NCI-H1694 treated with DMSO at 0.1 percent for 48 hours (cell line): ENCODE results near the gene CAMTA1.
A peak's percentile ranks its signal among the peaks of the same experiment; 100 is the strongest.

Source experiments
- DNase-seq: peaks from one replicate; lab custom pipeline; 2025; lab: John Stamatoyannopoulos, UW

The CAMTA1 gene

GRCh38 chr1:7040969-7041695, 255.9 kb downstream of the CAMTA1 start:
- no peak for DNase-seq

GRCh38 chr1:7042322-7043190, 257.3 kb downstream of the CAMTA1 start:
- peak; percentile 24 for DNase-seq

DNA sequence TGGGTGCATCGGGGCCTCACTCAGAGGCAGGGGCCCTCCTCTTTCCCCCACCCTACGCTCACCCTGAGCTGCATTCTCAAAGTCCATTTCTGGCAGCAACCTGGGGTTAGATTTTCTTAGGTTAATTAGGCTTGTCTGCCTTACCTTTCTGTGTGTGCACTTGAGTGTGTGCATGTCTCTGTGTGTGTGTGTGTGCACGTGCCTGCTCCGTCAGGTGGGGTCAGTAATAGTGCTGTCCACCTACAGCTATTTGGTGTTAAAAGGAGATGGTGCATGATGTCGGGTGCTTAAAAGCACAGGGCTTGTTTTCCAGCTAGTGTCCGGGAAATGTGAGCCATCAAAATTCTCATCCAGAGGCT, 257.9 kb downstream of the CAMTA1 start:
- no peak for DNase-seq

GRCh38 chr1:7043719-7044535, 258.7 kb downstream of the CAMTA1 start:
- DNase-seq, result no peak

- no peak for DNase-seq
These were observed 260.6 kb downstream of the CAMTA1 start for GRCh38 chr1:7045897-7046296.

- no peak for DNase-seq
These were observed 261.1 kb downstream of the CAMTA1 start for GRCh38 chr1:7046314-7046713.

GRCh38 chr1:7046891-7047290, 261.6 kb downstream of the CAMTA1 start:
- no peak for DNase-seq

DNA sequence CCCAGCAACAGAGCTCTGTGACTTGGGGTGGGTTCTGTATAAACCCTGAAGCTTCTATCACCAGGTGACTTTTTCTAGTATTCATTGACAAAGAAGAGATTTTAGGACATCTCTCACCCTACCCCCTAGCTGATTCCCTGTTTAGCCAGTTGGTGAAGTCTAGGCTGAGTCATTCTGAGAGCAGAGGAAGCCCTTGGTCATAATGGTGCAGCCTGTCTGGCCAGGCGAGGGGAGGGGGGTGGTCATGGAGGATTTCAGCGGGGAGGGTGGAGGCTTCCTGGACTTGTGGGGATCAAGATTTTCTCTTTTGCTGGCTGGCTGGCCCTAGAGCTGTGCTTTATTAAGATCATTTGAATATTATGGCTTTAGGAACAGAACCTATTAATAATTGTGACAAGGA, 262.6 kb downstream of the CAMTA1 start:
- no peak for DNase-seq

- no peak for DNase-seq
These were observed 263.1 kb downstream of the CAMTA1 start for GRCh38 chr1:7048395-7048794.

GRCh38 chr1:7049913-7050625, 264.8 kb downstream of the CAMTA1 start:
- no peak for DNase-seq

DNA sequence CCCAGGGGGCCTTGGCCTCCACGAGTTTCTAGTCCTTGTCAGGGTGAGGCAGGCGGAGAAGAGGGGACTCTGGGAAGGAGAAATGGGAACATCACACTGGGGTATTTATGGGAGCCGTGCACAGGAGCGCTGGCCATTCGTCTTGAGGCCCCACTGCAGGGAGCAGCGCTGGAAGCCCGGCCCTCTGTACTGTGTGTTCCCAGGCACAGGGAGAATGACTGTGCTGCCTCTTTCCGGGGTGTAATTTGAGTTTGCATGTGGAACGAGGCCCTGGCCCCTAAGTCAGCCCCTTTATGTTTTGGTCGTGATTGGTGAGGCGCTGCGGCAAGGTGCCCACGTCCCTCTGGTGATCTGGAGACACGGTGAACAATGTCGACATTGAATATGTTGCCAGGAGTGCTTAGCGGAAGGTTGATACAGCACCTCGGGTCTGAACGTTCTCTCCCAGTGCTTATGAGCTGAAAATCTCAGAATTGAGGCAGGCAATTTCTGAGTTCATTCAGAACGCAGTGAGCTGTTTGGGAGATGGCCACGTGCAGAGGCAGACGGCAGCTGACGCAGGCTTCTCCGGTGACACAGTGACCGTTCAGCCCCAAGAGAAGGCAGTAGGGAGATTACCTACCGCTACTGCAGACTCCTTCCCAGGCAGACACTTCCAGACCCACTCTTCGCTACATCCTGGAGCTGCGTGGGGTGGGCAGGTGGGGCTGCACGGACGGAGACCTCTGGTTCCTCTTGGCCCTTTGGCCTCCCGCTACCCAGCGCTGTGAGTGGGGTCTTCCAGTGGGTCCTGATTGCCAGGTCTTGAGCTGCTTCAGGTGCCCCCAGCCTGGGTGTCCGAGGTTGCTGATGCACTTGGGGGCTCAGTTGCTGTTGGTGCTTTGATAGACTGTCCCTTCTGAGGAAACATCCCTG, 265.8 kb downstream of the CAMTA1 start:
- DNase-seq, result no peak

- no peak for DNase-seq
These were observed 267.4 kb downstream of the CAMTA1 start for GRCh38 chr1:7052701-7053100.

DNA sequence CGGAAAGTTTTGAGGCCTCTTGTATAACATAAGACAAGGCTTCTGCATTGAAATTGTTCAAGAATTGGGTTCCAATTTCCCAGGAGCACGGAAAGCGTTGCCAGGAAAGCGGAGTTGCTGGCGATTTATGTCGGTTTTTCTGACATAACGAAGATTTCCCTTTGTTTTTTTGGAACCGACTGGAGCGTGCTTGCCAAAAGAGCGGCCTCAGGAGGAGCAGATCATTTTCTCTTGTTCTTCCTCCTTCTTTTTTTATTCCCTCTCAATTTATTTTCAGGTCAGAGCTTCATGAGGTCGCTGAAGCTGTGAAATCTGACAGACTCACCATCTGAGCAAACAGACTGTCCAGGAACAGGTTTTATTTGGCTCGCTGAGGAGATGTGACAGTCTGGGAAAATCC, 275.5 kb downstream of the CAMTA1 start:
- DNase-seq, result no peak

DNA sequence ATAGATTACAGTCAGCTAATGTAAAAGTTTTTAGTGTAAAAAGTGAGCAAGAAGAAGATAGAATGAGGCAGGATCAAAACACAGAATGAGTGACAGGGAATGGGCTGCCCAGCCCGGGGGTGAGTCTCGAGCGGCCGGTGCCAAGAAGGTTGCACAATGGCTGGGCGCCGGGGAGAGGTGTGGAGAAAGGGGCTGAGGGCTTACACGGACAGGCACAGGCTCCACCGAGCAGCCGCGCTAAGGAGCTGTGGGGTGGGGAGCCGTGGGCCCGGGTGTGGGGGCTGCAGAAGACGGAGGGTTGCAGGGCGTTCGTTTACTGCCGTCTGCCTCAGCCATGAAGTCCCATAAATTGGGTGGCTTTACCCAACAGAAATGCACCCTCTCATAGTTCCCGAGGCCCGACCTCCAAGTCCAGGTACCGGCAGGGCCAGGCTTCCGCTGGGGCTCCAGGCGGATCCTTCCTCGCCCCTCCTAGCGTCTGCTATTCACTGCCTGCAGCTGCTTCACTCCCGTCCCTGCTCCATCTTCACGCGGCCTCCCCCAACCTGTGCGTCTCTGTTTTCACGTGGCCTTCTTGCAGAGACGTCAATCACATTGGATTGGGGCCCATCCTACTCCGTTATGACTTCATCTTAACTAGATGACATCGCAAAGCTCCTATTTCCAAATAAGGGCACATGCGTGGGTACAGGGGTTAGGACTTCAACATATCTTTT, 277.2 kb downstream of the CAMTA1 start:
- DNase-seq, result no peak

GRCh38 chr1:7063981-7064380, 278.7 kb downstream of the CAMTA1 start:
- no peak for DNase-seq

DNA sequence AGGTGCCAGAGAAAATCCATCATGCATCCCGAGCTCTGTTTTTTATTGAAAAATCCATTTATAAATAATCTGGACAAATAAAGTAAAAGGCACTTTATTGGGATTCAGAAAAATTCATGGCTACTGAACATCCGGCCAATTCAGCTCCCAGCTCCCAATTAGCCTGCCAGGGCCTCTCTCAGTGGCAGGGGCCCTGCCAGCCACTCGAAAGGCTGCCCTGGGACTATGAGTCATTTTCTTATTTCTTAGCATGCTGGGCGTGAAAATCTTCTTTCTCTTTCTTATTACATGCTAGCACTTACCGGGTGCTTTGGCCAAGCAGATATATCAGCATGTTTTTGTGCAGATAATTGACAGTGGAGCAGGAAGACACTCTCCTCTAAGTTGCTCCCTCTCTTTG, 283.3 kb downstream of the CAMTA1 start:
- DNase-seq, result no peak

- DNase-seq, result no peak
These were observed 284.7 kb downstream of the CAMTA1 start for GRCh38 chr1:7069931-7070330.

DNA sequence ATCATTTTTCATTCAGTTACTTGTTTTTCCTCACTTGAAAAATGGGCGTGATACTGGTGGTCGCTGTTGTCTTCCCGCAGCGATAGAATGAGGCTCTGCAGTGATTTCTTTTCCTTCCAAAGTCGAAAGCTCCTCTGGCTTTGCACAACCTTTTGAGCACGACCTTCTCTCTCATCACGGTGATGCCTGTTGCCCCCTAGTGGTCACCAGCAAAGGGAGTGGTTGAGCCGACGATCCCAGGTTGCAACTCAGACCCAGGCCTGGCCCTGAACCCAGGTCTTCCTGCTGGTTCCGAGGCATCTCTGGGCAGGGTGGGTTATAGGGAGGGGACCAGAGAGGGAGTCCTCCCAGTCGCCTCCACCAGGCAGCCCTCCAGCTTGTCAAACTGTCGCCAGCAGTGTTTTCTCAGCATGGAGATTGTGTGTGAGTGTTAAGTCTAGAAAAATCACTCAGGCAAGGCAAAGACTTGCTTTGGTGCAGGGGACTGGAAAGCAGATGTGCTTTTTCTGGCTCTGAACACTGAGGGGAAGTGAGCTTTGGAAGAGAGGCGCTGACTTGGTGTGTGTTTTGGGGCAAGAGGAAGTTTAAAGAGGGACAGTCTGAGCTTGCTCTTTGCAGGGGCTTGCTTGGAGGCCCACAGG, 285.3 kb downstream of the CAMTA1 start:
- DNase-seq, result peak; percentile 39

DNA sequence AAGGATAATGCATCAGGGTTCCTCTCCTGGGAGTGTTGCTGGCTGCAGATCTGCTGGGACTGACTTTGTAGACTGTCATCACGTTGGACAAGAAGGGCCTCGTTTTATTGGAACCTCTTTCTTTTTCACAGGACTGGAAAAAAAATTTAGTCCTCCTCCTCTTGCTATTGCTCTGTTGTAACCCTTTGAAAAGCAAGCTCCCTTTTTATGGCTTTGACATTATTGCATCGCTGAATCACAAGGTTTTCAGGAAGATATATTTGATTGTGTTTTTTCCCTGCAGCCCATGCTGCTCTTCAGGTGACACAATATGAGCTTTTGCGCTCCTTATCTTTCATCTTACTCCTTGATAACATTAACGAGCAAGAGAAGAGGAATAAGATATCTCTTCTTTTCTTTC, 290.9 kb downstream of the CAMTA1 start:
- no peak for DNase-seq

DNA sequence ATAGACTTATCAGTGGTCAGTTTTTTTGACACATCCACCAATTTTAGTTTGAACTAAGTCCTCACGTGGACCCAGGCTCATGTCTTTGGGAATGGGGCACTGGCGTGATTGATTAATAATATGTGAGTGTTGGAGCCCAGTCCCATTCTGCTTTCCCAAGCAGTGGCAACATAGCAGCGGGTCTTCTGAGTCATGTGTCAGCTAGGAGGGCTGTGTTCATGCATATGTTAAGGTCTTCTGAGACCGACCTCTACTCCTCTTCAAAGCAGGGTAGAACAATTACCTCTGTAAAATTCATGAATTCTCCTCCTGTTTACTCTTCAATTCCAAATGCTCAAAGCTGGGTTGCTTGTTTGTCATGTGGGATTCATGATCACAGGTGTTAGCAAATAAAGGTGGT, 291.3 kb downstream of the CAMTA1 start:
- no peak for DNase-seq
